Ishikawa (cell line): Measurements from ENCODE around the gene FAM193B.

Experiments
- EP300 ChIP-seq: IDR thresholded peaks from 2 replicates; pipeline ENCODE4 v1.6.1; 2012; ENCODE audit warnings: borderline replicate concordance
- MAX ChIP-seq: IDR thresholded peaks from 2 replicates; pipeline ENCODE4 v1.6.1; 2012
- TF ChIP-seq, protein P1 (sequence below): IDR thresholded peaks from 2 replicates; pipeline ENCODE4 v1.6.1; 2012; ENCODE audit warnings: low read depth, mild to moderate bottlenecking

DNA sequence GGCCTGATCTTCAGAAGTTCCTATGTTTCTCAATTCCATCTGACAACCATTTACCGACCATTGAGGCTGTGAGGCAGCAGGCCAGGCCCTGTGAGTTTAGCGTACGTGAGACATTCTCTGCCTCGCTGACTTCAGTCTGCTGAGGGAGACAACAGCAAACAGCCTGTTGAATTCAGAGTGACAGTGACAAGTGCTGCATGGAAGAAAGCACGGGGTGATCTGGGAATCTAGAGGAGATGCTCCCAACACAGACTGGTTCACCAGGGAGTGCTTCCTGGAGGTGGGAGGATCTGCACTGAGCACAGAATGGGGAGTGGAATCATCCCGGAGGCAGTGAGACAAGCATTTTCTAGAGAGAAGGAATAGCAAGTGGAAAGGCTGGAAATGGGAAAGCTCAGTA lies 27.6 kb downstream of the FAM193B start:
- TF ChIP-seq EP300 (no peak), MAX (no peak)
- TF ChIP-seq, protein P1, sequence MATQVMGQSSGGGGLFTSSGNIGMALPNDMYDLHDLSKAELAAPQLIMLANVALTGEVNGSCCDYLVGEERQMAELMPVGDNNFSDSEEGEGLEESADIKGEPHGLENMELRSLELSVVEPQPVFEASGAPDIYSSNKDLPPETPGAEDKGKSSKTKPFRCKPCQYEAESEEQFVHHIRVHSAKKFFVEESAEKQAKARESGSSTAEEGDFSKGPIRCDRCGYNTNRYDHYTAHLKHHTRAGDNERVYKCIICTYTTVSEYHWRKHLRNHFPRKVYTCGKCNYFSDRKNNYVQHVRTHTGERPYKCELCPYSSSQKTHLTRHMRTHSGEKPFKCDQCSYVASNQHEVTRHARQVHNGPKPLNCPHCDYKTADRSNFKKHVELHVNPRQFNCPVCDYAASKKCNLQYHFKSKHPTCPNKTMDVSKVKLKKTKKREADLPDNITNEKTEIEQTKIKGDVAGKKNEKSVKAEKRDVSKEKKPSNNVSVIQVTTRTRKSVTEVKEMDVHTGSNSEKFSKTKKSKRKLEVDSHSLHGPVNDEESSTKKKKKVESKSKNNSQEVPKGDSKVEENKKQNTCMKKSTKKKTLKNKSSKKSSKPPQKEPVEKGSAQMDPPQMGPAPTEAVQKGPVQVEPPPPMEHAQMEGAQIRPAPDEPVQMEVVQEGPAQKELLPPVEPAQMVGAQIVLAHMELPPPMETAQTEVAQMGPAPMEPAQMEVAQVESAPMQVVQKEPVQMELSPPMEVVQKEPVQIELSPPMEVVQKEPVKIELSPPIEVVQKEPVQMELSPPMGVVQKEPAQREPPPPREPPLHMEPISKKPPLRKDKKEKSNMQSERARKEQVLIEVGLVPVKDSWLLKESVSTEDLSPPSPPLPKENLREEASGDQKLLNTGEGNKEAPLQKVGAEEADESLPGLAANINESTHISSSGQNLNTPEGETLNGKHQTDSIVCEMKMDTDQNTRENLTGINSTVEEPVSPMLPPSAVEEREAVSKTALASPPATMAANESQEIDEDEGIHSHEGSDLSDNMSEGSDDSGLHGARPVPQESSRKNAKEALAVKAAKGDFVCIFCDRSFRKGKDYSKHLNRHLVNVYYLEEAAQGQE, result no peak
